Measurements from ENCODE around the gene CFHR5. TPM values are rescaled to one million over a fixed set of nuclear protein-coding genes. Genes with fewer than 3 reads are reported as not detected.

Gene CFHR5
- total and polyA plus RNA-seq, 2 of the 4 experiments (the other 2 are of a cell fraction) = not detected

- Histone ChIP-seq H2BK5ac (ENCODE audit: low read depth, low read length, poor library complexity, severe bottlenecking) (no peak overlapping the region), H3K23ac (ENCODE audit: low read depth, low read length) (no peak overlapping the region), H3K9me3 (ENCODE audit: control insufficient read depth, insufficient read depth, low read length) (no peaks in the 10 kb centered on the region), H3K14ac (replicated peaks; ENCODE audit: low read depth, low read length) (no peak overlapping the region), H2AK9ac (replicated peaks; ENCODE audit: low read depth, low read length, poor library complexity) (no peak overlapping the region), H3K27me3 (ENCODE audit: control insufficient read depth, insufficient read depth, low read length) (no peaks in the 10 kb centered on the region), H2AK5ac (ENCODE audit: low read depth, low read length) (no peak overlapping the region), H3K9me1 (ENCODE audit: insufficient read depth, low read length) (no peaks in the 10 kb centered on the region), H3K56ac (ENCODE audit: extremely low read depth, insufficient read depth, low read length) (no peak overlapping the region), H3K9ac (ENCODE audit: low read depth, low read length) (no peak overlapping the region), H2BK20ac (ENCODE audit: low read depth, low read length) (no peak overlapping the region), H3K4ac (ENCODE audit: low read depth, low read length) (no peak overlapping the region), H3K4me1 (ENCODE audit: control insufficient read depth, insufficient read depth, low read length) (no peaks in the 10 kb centered on the region), H2BK120ac (ENCODE audit: low read depth, low read length) (no peak overlapping the region), H4K20me1 (ENCODE audit: insufficient read depth, low read length) (no peaks in the 10 kb centered on the region), H2AFZ (replicated peaks; ENCODE audit: low read length, poor library complexity) (no peak overlapping the region), H3K18ac (ENCODE audit: low read depth, low read length) (no peak overlapping the region), H3K36me3 (ENCODE audit: control insufficient read depth, insufficient read depth, low read length) (no peaks in the 10 kb centered on the region), H3K79me1 (ENCODE audit: low read depth in 1 of 2, low read length in 2 of 2) (no peaks in the 10 kb centered on the region), H3K4me3 (ENCODE audit: insufficient read depth, low read depth, low read length) (no peak overlapping the region), H3K27ac (ENCODE audit: insufficient read depth, low read length) (no peak overlapping the region), H4K91ac (ENCODE audit: insufficient read depth, low read depth, low read length) (no peak overlapping the region), H4K5ac (ENCODE audit: low read depth, low read length) (no peak overlapping the region), H2BK15ac (ENCODE audit: low read depth, low read length) (no peak overlapping the region), H4K8ac (ENCODE audit: low read depth in 2 of 2, low read length in 2 of 2) (no peak overlapping the region), H3K4me2 (ENCODE audit: low read depth, low read length) (no peak overlapping the region)
- dilution Hi-C loops (cut with HindIII; ENCODE audit: low sequenced_read_pairs, unreplicated experiment) (no loop called here), intact Hi-C loops (cut with micrococcal nuclease) (no loop called here), in situ Hi-C loops (cut with MboI; ENCODE audit: low sequenced_read_pairs) (no loop called here)
- DNase-seq = no peak
- no TSS peak for BruUV-seq (replicated peaks)
- ChIA-PET CTCF (no interaction called here), POLR2A (ENCODE audit: unreplicated experiment) (no interaction called here)
- no peak for TF ChIP-seq MXI1 (IDR thresholded peaks at IDR 0.05; ENCODE audit: borderline replicate concordance, low read depth, low read length)
- no peak for TF ChIP-seq CHD1 (IDR thresholded peaks at IDR 0.05; ENCODE audit: low read depth, low read length)
- TF ChIP-seq CEBPB (IDR thresholded peaks at IDR 0.05; ENCODE audit: low read depth, low read length) = no peak
- no peak for TF ChIP-seq USF2 (IDR thresholded peaks at IDR 0.05; ENCODE audit: low read depth, low read length)
- no peak for TF ChIP-seq RCOR1 (IDR thresholded peaks at IDR 0.05; ENCODE audit: insufficient replicate concordance, low read length)
- no peak for TF ChIP-seq FOS (IDR thresholded peaks at IDR 0.05; ENCODE audit: low read depth, low read length)
- no peak for TF ChIP-seq CTCF (conservative IDR thresholded peaks at IDR 0.05; ENCODE audit: low read depth, low read length)
- TF ChIP-seq MAFK (IDR thresholded peaks at IDR 0.05; ENCODE audit: low read depth, low read length) = no peak
- TF ChIP-seq BHLHE40 (IDR thresholded peaks at IDR 0.05; ENCODE audit: low read depth, low read length) = no peak
- no CpG with 5 or more reads among the region's 7 CpGs for WGBS, 2 experiments (ENCODE audit: extremely low coverage in 2 of 2, insufficient read length in 1 of 2)
- no peak for ATAC-seq (ENCODE audit: low read depth)
These were observed 64.4 kb downstream of the CFHR5 start for GRCh38 chr1:197041486-197042353.
